GM03348 (cell line): Measurements from ENCODE around the gene CLEC19A.
"Not testable (repeated sequence)": the region's sequence is repeated elsewhere in the genome, so short reads cannot be mapped to it uniquely, and the experiment has no call there.

ENCODE experiments used
- DNase-seq: peaks from one replicate; pipeline ENCODE4 v3.0.0; 2012; ENCODE audit warnings: low spot score

CLEC19A gene

DNA sequence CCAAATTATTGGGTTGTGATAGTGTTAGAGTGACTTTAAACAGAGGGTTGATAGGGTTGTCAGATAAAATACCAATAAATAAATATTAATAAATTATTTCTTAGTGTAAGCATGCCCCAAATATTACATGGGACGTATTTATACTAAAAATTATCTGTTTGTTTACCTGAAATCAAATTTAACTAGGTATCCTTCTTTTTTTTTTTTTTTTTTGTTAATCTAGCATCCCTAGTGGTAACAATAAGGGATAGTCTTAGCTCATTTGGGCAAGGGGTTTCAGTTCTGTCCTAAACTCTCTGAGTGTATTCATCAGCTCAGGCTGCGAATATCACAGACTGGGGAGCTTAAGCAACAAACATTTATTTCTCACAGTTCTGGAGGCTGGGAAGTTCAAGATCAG is 1.3 kb downstream of the CLEC19A start:
- DNase-seq, result no peak

DNA sequence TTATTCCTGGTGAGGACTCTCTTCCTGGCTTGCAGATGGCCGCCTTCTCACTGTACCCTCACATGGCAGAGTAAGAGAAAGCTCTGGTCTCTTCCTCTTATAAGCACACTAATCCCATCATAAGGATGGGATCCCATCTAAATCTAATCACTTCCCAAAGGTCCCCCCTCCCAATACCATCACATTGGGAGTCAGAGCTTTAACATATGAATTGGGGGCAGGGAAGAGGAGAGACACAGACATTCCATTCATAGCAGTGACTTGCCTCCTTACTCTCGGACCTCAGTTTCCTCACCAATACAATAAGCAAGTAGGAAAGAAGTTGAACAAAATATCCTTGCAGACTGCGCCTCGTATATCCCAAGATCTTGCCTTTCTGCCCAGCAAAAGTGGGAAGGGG is 1.7 kb downstream of the CLEC19A start:
- no peak for DNase-seq

DNA sequence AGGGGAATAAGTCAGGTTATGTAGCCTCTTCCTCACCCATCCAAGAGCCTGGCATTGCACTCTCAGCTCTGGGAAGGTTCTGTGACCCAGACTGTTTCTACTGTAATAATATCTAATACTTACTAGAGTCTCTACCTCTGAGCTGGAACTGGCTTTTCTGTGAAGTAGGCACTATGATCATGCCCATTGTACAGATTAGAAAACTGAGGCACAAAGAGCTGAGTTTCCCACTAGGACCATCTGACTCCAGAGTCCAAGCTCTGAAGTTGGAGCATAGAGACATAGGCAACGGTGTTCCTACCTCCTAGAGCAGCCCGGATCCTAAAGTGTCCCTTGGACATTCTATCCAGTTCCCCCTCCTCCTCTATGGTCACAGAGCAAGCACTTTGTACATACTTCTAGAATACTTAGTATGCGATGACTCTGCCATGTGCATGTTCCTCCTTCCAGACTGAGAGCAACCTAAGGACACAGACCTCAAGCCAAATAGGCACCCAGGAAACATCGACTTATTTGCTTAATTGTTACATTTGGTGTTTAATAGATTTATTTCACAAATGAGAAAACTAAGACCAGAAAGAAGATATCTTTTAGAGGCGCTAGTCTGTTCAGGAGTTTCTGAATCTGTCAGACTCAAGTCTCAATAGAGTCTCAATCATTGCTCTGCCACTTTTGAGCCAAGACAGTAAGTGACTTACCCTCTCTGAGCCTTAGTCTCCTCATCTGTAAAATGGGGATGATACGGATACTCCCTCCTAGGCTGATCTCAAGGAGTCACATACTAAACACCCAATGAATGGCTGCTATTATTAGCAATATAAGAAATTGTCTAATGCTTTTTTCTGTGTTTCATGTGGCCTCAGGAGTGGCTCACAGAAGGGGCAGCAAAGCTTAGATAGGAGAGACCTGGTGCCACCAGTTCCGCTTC is 3.6 kb downstream of the CLEC19A start:
- DNase-seq, result no peak

DNA sequence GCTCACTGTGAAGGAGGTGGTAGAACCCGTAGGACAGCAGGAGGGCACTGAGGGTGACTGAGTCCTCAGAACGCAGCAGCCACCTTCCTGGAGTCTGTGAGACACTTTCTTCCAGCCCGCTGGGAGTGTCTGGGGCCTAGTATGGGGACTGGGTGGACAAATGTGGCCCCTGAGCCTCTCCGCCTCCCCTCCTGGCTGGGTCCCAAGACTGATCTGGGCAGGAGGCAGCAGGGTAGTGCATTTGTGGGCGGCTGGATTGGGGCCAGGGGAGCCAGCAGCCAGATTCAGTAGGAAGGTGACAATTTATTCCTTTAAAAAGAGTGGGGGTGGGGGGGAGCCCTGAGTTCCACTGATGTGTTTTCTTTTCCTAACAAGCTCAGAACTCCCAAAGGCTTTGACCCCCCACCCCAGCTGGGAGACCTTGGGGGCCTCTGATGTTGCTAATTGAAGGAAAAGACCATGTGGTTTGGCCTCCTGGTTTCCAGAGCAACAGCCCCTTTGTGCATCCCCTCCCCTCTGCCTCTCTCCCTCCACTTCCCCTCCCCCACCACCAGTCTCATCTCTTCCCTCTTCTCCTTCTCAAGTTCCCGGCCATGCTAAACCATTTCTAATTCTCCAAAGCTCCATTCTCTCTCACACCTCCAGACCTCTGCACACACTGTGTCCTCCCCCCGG is 4.4 kb downstream of the CLEC19A start:
- no peak for DNase-seq

DNA sequence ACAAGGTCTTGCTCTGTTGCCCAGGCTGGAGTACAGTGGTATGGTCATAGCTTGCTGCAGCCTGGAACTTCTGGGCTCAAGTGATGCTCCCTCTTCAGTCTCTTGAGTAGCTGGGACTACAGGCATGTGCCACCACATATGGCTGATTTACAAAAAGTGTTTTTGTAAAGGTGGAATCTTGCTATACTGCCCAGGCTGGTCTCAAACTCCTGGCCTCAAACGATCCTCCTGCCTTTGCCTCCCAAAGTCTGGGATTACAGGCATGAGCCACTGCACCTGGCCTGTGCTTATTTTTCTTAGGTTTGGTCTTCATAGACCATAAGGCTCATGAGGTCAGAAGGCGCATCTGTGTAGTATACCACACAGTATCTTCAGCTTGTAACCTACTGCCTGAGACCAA is 5.3 kb downstream of the CLEC19A start:
- DNase-seq, result no peak

DNA sequence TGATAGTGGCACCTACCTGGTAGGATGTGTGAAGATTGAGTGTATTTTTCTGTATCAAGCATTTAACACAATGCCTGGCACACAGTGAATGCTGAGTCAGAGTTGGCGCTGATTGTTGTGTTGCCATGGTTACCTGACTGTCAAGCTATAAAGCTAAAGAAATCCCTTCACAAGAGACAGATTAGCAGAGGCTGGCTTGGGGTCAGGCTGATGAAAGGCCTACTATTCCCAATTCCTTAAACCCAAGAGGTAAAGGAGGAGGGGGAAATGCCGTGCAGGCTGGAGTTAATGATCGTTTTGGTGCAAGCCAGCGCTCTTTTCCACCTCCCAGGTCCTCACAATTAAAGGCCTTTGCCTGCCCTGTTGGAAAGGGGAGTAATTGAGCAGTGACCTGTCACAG is 5.9 kb downstream of the CLEC19A start:
- DNase-seq, result no peak

DNA sequence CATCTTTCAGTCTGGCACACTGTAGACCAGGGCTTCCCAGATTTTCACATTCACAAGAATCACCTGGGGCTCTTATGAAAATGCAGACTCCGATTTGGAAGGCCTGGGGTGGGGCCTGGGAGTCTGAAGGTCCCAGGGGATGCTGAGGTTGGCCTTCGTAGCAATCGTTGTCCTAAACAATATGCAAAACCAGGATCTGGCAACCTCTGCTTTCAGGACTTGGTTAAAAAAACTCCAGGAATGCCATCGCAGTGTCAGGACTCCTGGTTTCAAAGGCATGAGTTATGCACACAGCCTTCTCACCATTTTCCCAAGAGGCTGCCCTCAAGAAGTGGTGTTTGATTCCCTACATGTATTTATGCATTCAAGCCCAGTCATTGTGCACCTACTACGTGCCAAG is 6.7 kb downstream of the CLEC19A start:
- DNase-seq, result no peak

DNA sequence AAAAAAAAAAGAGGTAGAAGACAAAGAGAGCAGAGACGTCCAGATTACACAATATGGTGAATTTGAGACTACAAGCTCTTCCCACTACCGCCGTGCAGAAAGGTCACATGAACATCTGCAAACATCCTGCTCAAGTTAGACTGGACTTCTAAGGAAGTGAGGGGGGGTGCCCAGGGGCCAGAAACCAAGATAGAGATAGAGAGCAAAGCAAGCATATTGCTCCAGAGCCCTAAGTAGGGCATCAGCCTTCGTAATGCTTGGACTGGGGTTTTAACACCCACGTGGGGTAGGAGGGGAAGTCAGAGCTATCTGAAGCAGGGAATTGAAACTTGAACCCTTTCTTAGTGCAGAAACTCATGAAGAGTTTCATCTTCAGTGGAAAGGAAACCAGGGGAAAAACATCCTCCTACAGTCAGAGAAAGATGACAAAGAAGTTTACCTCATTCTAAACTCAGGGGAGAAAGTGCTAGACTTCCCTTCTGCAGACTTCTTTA is 8.7 kb downstream of the CLEC19A start:
- no peak for DNase-seq

DNA sequence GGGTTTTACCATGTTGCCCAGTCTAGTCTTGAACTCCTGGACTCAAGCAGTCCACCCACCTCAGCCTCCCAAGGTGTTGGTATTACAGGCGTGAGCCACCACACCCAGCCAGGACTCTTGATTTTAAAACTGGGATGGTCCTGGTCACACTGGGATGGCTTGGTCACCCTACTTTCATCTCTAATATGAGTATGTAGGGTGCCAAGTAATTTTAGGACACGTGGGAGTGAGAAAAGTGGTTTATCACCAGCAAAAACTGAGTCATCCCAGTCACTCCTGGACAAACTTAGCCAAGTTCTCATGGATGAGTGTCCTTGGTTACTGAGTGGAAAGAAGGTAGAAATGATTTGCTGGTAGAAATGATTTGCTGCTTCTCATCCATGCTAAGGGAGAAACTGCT is 9.9 kb downstream of the CLEC19A start:
- no peak for DNase-seq

DNA sequence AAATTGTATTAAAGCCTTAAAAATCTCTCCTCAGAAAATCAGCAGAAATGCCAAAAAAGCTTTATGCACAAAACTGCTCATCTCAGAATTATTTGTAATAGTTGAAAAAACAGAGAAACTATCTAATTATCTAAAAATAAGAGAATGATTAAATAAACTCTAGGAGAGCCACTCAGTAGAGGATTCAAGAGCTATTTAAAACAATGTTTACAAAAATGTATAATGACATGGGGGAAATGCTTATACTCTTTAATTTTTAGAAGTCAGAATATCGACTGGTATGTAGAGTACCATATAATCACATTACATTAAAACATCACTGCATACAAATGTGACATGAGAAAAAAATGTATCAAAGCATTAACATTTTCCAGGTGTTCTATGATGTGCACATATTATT is 11.9 kb downstream of the CLEC19A start:
- DNase-seq, result no peak

DNA sequence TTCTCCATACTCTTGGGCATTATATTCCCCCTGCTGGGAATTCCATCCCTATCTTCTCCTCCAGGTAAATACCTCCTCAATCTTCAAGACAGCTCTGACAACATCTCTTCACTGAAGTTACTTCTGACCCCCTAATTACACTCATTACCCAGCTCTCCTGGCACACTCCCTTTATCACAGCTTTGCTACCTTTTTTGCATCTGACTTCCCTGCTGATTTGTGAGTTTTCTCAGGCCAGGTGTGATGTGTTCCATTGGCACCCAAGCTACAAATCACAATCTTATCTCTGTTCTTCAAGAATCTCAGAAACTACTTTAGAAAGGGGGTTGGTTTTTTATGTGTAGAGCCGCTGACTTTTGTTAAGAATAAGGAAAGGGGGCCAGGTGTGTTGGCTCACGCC is 14.0 kb downstream of the CLEC19A start:
- no peak for DNase-seq

DNA sequence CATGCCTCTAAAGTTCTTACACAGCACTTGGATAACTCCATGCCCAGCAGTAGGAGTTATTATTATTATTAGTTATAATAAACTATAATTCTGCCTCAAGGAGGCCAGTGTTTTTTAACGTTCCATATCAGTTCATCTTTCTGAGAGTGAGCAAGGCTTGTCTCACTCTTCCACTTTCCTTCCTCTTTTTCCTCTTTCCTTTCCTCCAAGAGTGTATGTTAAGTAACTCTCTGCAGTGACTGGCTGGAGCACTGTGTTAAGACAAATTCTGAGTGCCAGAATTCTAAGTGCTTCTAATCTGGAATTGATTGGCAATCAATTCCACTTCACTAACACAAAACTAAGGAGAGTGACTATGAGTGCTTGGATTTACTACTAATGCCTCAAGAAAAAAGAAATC is 16.4 kb downstream of the CLEC19A start:
- no peak for DNase-seq

DNA sequence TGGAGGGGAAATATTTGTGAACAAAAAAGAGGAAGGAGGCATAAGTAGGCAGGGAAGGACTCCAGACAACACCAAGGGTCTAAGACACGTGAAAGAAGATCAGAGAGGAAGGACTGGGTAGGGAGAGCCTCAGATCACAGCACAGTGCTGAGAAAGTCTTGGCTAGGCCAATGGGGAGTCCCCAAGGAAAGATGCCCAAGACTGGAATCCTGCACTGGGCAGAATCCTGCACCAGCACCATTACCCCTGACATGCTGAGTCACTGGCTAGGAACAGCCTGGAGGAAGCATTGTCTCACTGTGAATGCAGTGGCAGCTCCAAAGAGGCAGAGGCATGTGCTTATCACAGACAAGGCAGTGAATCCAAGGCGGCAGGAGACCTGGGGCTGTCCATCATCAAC is 19.2 kb downstream of the CLEC19A start:
- DNase-seq, result no peak

DNA sequence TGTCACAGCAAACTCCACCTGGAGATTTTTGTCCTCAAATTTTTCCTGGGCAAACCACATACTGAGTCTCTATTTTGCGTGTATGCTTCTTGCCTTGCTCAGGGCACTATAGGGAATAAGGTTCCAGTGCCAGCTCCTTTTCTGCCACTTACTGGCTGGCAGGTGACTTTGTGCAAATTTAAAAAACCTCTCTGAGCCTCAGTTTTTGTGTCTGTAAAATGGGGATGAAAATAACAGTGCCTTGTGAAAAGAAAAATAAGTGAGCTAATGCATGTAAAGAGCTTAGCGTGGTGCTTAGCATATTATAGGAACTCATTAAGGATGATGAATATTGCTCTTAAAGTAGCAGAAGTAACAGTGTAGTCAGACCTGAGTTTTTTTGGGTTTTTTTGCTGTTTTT is 19.9 kb downstream of the CLEC19A start:
- no peak for DNase-seq

DNA sequence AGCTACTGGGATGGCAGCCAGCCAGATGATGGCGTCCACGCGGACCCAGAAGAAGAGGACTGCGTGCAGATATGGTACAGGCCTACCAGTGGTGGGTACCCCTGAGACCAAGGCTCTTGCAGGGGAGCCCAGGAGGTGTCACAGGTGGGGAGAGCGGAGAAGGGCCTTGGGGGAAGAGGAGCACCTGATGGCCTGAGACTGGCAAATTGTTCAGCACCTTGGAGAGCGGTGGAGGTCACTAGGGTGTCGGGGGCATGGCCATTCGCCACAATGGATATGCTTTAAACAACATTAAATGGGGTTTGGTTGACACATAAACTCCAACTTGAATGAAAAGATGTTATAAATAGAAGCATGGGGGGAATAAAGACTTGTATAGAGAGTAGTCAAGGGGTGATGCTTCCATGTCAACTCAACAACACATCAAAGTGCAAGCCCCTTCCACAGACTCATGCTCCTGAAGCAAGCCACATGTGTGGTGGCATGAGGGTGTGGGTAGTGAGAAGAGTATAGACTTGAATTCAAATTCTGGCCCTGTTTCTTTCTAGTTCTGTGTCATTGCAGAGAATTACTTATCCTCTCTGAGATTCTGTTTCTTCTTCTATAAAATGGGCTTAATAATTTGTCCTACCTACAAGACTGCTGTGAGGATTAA is 22.2 kb downstream of the CLEC19A start:
- no peak for DNase-seq

DNA sequence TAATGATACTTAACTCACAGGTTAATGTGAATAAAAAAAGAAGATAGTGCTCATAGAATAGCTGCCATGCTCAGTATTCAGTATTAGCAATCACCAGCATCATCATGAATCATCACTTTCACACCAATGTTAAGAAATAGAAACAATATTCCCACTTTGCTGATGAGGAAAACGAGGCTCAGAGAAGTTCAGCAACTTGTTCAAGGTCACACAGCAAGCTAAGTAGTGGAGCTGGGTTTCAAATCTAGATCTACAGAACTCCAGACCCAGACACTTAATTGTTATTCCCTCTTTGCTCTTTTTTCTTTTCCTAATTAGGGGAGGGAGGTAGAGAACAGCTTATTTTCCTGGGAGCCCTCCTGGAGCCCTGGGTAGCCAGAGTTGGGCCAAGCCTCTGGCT is 22.9 kb downstream of the CLEC19A start:
- no peak for DNase-seq

DNA sequence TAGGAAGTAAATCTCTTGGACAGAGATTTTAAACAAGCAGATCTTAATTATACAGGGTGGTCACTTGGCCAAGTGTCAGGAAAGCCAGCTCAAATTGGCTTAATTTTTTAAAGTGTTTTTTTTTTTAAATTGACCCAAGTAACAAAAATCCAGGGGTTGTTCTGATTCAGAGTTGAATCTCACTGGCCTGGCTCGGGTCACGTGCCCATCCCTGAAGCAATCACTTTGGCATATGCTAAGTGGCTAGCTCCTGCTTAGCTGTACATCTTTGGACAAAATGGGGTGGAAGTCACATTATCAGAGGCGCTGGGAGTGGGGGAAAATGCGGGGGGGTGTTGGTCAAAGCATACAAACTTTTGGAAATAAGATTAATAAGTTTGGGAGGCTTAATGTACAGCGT is 23.6 kb downstream of the CLEC19A start:
- no peak for DNase-seq

DNA sequence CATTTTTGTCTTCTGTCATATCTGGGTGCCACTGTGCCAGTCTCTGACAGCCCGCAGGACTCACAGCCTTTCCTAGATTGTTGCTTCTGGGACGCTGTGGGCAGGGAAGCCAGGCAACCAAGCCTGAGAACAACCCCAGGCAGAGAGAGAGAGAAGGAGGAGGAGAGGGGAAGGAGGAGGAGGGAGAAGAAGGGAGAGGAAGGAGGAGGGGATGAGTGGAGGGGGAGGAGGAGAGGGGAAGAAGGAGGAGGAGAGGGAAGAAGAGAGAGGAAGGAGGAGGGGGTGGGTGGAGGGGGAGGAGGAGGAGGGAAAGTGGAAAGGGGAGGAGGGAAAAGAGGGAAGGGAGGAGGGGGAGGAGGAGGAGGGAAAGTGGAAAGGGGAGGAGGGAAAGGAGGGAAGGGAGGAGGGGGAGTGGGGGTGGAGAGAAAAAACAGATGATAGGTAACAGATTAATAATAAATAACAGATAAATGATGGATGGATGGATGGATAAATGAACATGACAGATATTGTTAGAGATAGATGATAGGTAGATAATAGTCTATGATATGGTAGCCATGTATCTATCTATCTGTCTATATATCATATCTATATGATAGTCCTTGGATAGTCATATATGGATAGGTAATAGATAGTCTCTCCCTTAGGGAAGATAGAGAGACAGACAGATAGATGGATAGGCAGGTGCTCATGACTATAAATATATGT is 29.3 kb downstream of the CLEC19A start:
- no peak for DNase-seq

DNA sequence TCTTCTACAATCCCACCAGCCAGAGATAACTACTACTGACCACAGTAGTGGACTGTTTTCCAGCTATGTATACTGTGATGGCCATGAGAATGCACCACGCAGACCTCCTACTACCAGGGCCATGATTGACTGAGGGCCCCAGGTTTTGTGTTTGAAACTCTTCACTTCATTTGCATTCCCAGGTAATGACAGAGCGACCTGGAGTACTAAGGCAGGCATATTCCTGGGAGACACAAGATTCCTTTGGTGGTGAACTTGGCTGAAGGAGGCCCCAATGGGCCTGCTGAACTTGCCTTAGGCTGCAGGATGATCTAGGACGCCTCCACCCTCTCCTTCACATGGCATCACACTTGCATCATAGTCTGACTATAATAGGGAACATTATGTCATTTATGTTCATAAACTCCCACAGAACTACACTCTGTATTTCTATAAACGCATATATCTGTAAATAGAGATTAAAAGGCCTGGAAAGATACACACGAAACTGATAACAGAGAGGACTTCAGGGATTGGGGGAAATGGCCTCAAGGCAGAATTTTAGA is 30.4 kb downstream of the CLEC19A start:
- no peak for DNase-seq

DNA sequence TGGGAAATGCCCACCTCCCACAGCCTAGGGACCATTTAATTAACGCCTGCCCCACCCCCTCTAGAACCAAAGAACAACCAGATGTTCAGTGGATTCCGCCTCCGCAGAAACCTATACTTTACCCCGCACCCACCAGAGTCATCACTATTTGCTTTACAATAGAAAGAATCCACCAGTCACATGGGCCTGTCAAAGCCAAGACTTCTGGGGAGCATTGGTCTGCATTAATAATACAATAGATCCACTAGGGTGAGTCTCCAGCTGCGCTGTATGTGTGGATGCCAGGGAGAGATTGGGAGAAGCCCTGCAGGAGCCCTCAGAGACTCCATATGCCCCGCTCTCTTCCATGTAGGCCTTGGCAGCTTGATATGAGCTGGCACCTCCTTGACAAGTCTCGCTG is 31.3 kb downstream of the CLEC19A start:
- no peak for DNase-seq

DNA sequence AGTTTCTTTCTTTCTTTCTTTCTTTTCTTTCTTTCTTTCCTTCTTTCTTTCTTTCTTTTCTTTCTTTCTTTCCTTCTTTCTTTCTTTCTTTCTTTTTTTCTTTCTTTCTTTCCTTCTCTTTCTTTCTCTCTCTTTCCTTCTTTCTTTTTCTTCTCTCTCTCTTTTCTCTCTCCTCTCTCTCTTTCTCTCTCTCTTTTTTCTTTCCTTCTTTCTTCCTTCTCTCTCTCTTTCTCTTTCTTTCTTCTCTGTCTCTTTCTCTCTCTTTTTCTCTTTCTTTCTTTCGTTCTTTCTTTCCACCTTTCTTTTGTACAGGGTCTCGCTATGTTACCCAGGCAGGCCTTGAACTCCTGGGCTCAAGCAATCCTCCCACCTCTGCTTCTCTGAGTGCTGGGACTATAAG is 35.7 kb downstream of the CLEC19A start:
- not testable (repeated sequence) for DNase-seq

DNA sequence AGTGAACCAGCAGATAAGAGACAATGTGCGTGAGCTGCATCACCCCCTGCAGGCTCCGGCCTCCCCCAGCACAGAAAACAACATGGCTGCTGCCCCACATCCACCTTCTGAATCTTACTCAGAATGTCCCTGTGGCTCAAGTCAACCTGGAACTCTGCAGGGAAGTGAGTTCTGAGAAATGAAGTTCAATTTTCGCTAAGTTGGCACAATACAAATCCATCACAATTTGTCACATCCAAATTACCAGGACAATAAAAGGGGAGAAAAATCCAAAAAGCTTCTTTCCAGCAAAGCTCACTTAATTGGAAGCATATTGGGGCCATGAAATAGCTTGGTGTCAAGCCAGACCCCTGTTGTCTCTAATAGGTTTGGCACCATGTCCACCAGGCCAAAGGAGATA is 38.1 kb downstream of the CLEC19A start:
- DNase-seq, result no peak
